DOHH2 (cell line): Measurements from ENCODE around the gene TSKU.

ENCODE experiments used
- H3F3A ChIP-seq: fragments of 200-600 bp; sonication (generic), shearing (Covaris generic); 2 replicates; pipeline ENCODE4 v1.6.0; 2016; ENCODE audit warnings: antibody characterized with exemption, mild to moderate bottlenecking; ENCODE audit not compliant: control insufficient read depth, insufficient read depth
- H3K27ac ChIP-seq: fragments of 200-600 bp; sonication (generic); 2 replicates; pipeline ENCODE4 v1.5.1; 2014; ENCODE audit warnings: low read depth, mild to moderate bottlenecking, low read length, moderate library complexity
- H3K27me3 ChIP-seq: fragments of 200-600 bp; sonication (generic); 2 replicates; pipeline ENCODE4 v1.6.1; 2014; ENCODE audit warnings: mild to moderate bottlenecking, low read length, mixed read lengths; ENCODE audit not compliant: control insufficient read depth
- H3K36me3 ChIP-seq: fragments of 200-600 bp; sonication (generic); 2 replicates; pipeline ENCODE4 v1.6.1; 2014; ENCODE audit warnings: mild to moderate bottlenecking, low read length, moderate library complexity, mixed read lengths; ENCODE audit not compliant: control insufficient read depth
- H3K4me1 ChIP-seq: fragments of 200-600 bp; sonication (generic); 2 replicates; pipeline ENCODE4 v1.6.1; 2014; ENCODE audit warnings: mild to moderate bottlenecking, low read length, mixed read lengths; ENCODE audit not compliant: control insufficient read depth
- H3K4me2 ChIP-seq: fragments of 200-600 bp; sonication (generic); 2 replicates; pipeline ENCODE4 v1.6.0; 2014; ENCODE audit warnings: mild to moderate bottlenecking, low read length, moderate library complexity
- H3K4me3 ChIP-seq: fragments of 200-600 bp; sonication (generic); 2 replicates; pipeline ENCODE4 v1.5.1; 2014; ENCODE audit warnings: mild to moderate bottlenecking, low read length, mixed read lengths
- H3K79me2 ChIP-seq: fragments of 200-600 bp; sonication (generic); 2 replicates; pipeline ENCODE4 v1.6.1; 2014; ENCODE audit warnings: mild to moderate bottlenecking, low read length, mixed read lengths; ENCODE audit not compliant: control insufficient read depth
- H3K9me2 ChIP-seq: fragments of 200-600 bp; sonication (generic); replicated peaks from 2 replicates; pipeline ENCODE4 v1.6.1; 2014; ENCODE audit warnings: mild to moderate bottlenecking, low read length, mixed read lengths; ENCODE audit not compliant: control insufficient read depth
- H3K9me3 ChIP-seq: fragments of 200-600 bp; sonication (generic); 2 replicates; pipeline ENCODE4 v1.6.1; 2014; ENCODE audit warnings: antibody characterized with exemption, low read length, mixed read lengths; ENCODE audit not compliant: control insufficient read depth, insufficient read depth
- H4K20me1 ChIP-seq: fragments of 200-600 bp; sonication (generic); 2 replicates; pipeline ENCODE4 v1.6.0; 2014; ENCODE audit warnings: low read depth, mild to moderate bottlenecking, antibody characterized with exemption, low read length, moderate library complexity; ENCODE audit not compliant: control insufficient read depth, insufficient read depth
- CTCF ChIP-seq: fragments of 200-600 bp; sonication (generic); IDR thresholded peaks from one replicate; pipeline ENCODE4 v1.5.1; 2014; ENCODE audit warnings: antibody characterized with exemption, mild to moderate bottlenecking, low read depth, low read length; ENCODE audit not compliant: poor library complexity, severe bottlenecking
- EZH2phosphoT487 ChIP-seq: fragments of 200-600 bp; sonication (generic); IDR thresholded peaks from 2 replicates; pipeline ENCODE4 v1.6.1; 2017; ENCODE audit warnings: borderline replicate concordance, mild to moderate bottlenecking, antibody characterized with exemption, low read length, moderate library complexity, mixed read lengths

TSKU gene

GRCh38 chr11:76750067-76750466, 33.1 kb upstream of the TSKU start:
- no peaks in the 10 kb centered on the region for H3K36me3 ChIP-seq
- no peaks in the 10 kb centered on the region for H3K4me1 ChIP-seq
- H3K4me3 ChIP-seq, result no peak overlapping the region
- no peak overlapping the region for H3K27ac ChIP-seq
- H3K9me2 ChIP-seq, result no peaks in the 10 kb centered on the region
- H3K4me2 ChIP-seq, result no peak overlapping the region
- H4K20me1 ChIP-seq, result no peaks in the 10 kb centered on the region
- H3K79me2 ChIP-seq, result no peaks in the 10 kb centered on the region
- H3K9me3 ChIP-seq, result no peaks in the 10 kb centered on the region
- H3K27me3 ChIP-seq, result 0 out of 2 replicates have a peak, but pooled peaks cover 5% of the 10 kb centered on the region
- TF ChIP-seq CTCF (no peak), EZH2phosphoT487 (no peak)
- no peaks in the 10 kb centered on the region for H3F3A ChIP-seq

- H3K4me3 ChIP-seq, result no peak overlapping the region
- H4K20me1 ChIP-seq, result no peaks in the 10 kb centered on the region
- H3K4me1 ChIP-seq, result no peaks in the 10 kb centered on the region
- no peak overlapping the region for H3K27ac ChIP-seq
- 0 out of 2 replicates have a peak, but pooled peaks cover 5% of the 10 kb centered on the region for H3K27me3 ChIP-seq
- H3K79me2 ChIP-seq, result no peaks in the 10 kb centered on the region
- no peak for TF ChIP-seq EZH2phosphoT487
- TF ChIP-seq CTCF, result no peak
- H3F3A ChIP-seq, result no peaks in the 10 kb centered on the region
- H3K4me2 ChIP-seq, result no peak overlapping the region
- H3K9me3 ChIP-seq, result no peaks in the 10 kb centered on the region
- no peaks in the 10 kb centered on the region for H3K9me2 ChIP-seq
- H3K36me3 ChIP-seq, result no peaks in the 10 kb centered on the region
These were observed 32.4 kb upstream of the TSKU start for GRCh38 chr11:76750746-76751145.

- no peaks in the 10 kb centered on the region for H3K4me1 ChIP-seq
- no peaks in the 10 kb centered on the region for H3F3A ChIP-seq
- H3K79me2 ChIP-seq, result no peaks in the 10 kb centered on the region
- no peak overlapping the region for H3K4me3 ChIP-seq
- H3K27ac ChIP-seq, result no peak overlapping the region
- H4K20me1 ChIP-seq, result no peaks in the 10 kb centered on the region
- 0 out of 2 replicates have a peak, but pooled peaks cover 5% of the 10 kb centered on the region for H3K27me3 ChIP-seq
- H3K9me3 ChIP-seq, result no peaks in the 10 kb centered on the region
- no peak for TF ChIP-seq EZH2phosphoT487
- no peak for TF ChIP-seq CTCF
- no peaks in the 10 kb centered on the region for H3K36me3 ChIP-seq
- H3K9me2 ChIP-seq, result no peaks in the 10 kb centered on the region
- no peak overlapping the region for H3K4me2 ChIP-seq
These were observed 30.6 kb upstream of the TSKU start for GRCh38 chr11:76752321-76753143.
